Activated CD4-positive, alpha-beta T cell treated with anti-CD3 and anti-CD28 coated beads, Interleukin-2, amount 50 U/mL, for 48 hours (primary cell): Measurements from ENCODE around the gene TPRN.

Experiments used
- DNase-seq, 2 experiments: peaks; one replicate each; pipeline ENCODE4 v3.0.0-alpha.2; 2020

Gene TPRN

GRCh38 chr9:137159105-137160053 is 41.2 kb downstream of the TPRN start:
- DNase-seq, result no peak

DNA sequence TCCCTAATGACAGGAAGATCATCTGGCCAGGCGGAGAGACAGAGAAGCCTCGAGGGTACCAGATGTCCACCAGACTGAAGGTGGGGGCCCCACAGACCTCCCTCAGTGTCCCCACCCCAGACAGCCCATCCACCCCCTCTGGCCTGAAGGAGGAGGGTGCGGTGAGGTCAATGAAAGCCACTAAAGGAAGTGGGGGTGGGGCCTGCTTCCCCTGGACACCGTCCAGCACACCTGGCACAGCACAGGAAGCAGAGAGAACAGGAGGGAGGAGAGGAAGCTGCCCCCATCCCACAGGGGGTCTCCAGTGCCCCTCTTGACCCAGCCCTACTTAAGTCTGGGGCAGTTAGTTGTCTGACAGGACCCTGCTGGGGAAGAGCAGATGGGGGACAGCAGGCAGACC is 41.9 kb downstream of the TPRN start:
- DNase-seq, result no peak

GRCh38 chr9:137157618-137158415 is 42.7 kb downstream of the TPRN start:
- no peak for DNase-seq

DNA sequence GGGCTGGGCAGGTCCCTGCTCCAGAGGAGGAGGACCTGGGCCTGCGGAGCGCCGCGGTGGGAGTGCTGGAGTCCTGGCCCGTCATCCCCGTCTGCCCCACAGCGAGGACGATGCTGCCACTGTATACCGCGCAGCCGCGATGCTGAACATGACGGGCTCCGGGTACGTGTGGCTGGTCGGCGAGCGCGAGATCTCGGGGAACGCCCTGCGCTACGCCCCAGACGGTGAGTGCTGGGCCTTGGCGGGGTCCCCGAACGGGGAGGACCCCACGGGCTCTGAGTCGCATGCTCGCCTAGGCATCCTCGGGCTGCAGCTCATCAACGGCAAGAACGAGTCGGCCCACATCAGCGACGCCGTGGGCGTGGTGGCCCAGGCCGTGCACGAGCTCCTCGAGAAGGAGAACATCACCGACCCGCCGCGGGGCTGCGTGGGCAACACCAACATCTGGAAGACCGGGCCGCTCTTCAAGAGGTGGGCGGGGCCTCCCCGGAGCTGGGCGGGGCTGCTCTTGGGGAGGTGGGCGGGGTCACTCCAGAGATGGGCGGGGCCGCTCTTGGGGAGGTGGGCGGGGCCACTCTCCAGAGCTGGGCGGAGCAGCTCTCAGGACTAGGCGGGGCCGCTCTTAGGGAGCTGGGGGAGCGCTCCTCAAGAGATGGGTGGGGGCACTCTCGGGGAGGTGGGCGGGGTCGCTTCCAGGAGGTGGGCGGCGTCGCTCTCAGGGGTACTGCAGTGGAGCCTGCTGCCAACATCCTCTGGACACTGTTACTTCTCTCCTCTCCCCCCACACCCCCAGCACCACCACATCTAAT is 43.8 kb downstream of the TPRN start:
- peak; percentile 63 for DNase-seq

DNA sequence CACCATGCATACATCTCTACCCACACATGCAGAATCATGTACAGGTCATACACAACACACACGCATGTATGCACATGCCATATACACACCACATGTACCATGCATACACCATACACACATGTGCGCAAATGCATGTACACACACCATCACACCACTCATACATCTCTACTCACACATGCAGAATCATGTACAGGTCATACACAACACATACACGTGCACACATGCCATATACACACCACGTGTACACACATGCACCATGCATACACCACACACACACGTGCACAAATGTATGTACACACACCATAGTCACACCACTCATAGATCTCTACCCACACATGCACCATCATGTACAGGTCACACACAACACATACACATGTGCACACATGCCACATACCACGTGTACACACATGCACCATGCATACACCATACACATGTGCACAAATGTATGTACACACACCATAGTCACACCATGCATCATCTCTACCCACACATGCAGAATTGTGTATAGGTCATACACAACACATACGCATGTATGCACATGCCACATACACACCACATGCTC is 47.6 kb downstream of the TPRN start:
- no peak for DNase-seq

- DNase-seq, result peak; percentile 65 to 74
Observed at GRCh38 chr9:137150617-137151457, 49.7 kb downstream of the TPRN start.

GRCh38 chr9:137149942-137150616 is 50.5 kb downstream of the TPRN start:
- DNase-seq, result peak in 1 of 2 experiments; percentile 60

DNA sequence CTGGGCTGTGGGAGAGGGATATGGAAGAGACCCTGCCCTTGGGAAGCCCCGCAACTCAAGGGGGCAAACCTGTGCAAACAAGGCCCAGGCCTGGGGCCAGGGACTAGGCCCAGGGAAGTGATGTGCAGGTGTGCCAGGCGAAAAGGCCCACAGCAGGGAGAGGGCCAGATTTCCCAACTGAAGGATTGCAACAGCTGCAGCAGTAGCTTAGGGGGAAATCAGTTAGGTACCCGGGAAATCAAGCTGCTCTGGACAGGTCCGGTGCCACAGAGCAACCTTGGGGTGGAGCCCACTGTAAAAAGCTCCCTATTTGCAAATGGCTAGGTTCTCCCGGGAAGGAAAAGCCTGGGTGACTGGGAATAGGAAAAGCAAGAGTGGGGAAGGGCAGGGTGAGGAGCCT is 51.2 kb downstream of the TPRN start:
- DNase-seq, result no peak

DNA sequence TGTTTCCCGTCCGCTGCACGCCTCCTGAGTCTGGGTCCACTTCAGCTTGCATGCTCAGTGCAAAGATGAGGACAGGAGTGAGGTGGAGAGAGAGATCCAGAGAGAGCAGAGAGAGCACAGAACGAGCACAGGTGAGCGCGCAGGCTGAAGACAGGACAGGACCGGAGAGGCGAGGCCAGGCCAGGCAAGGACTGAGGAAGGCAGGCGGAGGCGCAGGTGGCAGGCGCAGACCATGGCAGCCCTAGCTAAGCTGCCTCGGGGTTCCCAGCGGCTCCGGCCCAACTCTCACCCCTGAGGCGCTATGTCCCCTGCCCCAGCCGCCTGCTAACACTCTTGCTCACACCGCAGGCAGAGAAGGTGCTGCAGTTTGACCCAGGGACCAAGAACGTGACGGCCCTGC is 51.9 kb downstream of the TPRN start:
- no peak for DNase-seq

- DNase-seq, result no peak
Observed at GRCh38 chr9:137148242-137148641, 52.3 kb downstream of the TPRN start.

GRCh38 chr9:137147793-137148160 is 52.8 kb downstream of the TPRN start:
- DNase-seq, result no peak

- no peak for DNase-seq
Observed at GRCh38 chr9:137147091-137147792, 53.3 kb downstream of the TPRN start.

GRCh38 chr9:137146527-137146918 is 54.0 kb downstream of the TPRN start:
- DNase-seq, result no peak

GRCh38 chr9:137145731-137146526 is 54.6 kb downstream of the TPRN start:
- DNase-seq, result no peak

- no peak for DNase-seq
Observed at GRCh38 chr9:137143459-137143858, 57.1 kb downstream of the TPRN start.

DNA sequence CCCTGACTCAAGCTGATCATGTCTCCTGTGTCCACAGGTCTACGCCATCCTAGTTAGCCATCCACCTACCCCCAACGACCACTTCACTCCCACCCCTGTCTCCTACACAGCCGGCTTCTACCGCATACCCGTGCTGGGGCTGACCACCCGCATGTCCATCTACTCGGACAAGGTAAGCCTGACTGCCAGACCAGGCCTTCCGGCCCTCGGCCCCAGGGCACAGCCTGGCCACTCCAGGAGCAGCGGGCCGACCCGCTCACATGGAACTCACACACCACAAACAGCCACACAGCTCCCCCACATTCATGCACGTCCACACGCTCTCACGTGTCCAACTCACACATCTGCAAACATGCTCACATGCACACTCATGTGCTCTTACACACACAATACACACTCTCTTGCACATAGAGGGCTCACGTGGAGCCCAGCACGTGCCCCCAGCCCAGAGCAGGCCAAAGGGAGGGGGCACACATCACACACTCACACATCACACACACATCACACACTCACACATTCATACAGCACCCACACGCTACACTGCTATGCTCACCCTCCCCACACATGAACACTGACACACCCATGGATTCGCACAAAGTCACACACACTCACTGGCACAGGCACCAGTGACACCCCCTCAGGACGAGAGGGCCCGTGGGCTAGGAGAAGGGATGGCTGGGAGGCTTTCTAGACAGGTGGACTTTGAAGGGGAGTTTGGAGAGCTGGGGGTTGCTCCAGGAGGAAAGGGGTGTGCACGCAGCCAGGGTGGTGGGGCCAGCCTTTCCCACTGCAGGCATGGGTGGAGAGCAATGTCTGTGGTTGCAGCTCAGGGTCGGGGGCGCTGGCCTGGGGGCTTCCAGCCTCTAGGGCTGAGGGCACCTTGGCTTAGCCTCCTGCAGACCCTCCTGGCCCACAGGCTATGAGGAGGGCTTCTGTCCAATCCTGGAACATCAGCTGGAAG is 58.3 kb downstream of the TPRN start:
- DNase-seq, result no peak
